Karpas-422 (cell line): ENCODE results near the gene GALNT10. TPM values are rescaled to one million over a fixed set of nuclear protein-coding genes. Genes with fewer than 3 reads are reported as not detected.

Source experiments
- DNase-seq: peaks from one replicate; pipeline ENCODE4 v3.0.0-alpha.2; 2015
- H2AFZ ChIP-seq: fragments of 200-600 bp; sonication (generic); 2 replicates; pipeline ENCODE4 v1.6.1; 2014; ENCODE audit warnings: antibody characterized with exemption, low read length, mixed read lengths
- H3K27ac ChIP-seq: fragments of 200-600 bp; sonication (generic); 2 replicates; pipeline ENCODE4 v1.5.1; 2014; ENCODE audit warnings: mild to moderate bottlenecking, low read length, moderate library complexity
- H3K27me3 ChIP-seq: fragments of 200-600 bp; sonication (generic); 2 replicates; pipeline ENCODE4 v1.6.1; 2014; ENCODE audit warnings: low read length, mixed read lengths
- H3K36me3 ChIP-seq: fragments of 200-600 bp; sonication (generic); 2 replicates; pipeline ENCODE4 v1.6.1; 2014; ENCODE audit warnings: low read length, mixed read lengths; ENCODE audit not compliant: insufficient read depth
- H3K4me1 ChIP-seq: fragments of 200-600 bp; sonication (generic); 2 replicates; pipeline ENCODE4 v1.6.1; 2014; ENCODE audit warnings: mild to moderate bottlenecking, low read length, mixed read lengths
- H3K4me2 ChIP-seq: fragments of 200-600 bp; sonication (generic); 2 replicates; pipeline ENCODE4 v1.6.1; 2014; ENCODE audit warnings: low read length, low read depth, mild to moderate bottlenecking; ENCODE audit not compliant: poor library complexity, severe bottlenecking
- H3K4me3 ChIP-seq: fragments of 200-600 bp; sonication (generic); 2 replicates; pipeline ENCODE4 v1.5.1; 2014; ENCODE audit warnings: mild to moderate bottlenecking, antibody characterized with exemption, low read length, mixed read lengths
- H3K79me2 ChIP-seq: fragments of 200-600 bp; sonication (generic); 2 replicates; pipeline ENCODE4 v1.6.1; 2014; ENCODE audit warnings: mild to moderate bottlenecking, low read length, mixed read lengths
- H3K9ac ChIP-seq: fragments of 200-600 bp; sonication (generic); 2 replicates; pipeline ENCODE4 v1.6.0; 2014; ENCODE audit warnings: low read length
- H3K9me2 ChIP-seq: fragments of 200-600 bp; sonication (generic), shearing (Covaris generic); replicated peaks from 2 replicates; pipeline ENCODE4 v1.6.0; 2014; ENCODE audit warnings: mild to moderate bottlenecking, low read length, moderate library complexity; ENCODE audit not compliant: insufficient read depth
- H3K9me3 ChIP-seq: fragments of 300-700, 200-600 bp; sonication (generic); 2 replicates; pipeline ENCODE4 v1.6.1; 2014; ENCODE audit warnings: low read length, mixed read lengths
- H4K20me1 ChIP-seq: fragments of 200-600 bp; sonication (generic); 2 replicates; pipeline ENCODE4 v1.6.1; 2014; ENCODE audit warnings: mild to moderate bottlenecking, antibody characterized with exemption, low read length, low read depth; ENCODE audit not compliant: insufficient read depth
- small RNA-seq: library from RNA; depleted of rRNA; stranded (forward); fragments of <200 nt; gene quantifications from one replicate; pipeline ENCODE3, GENCODE V24; 2014
- total RNA-seq: library from RNA; depleted of rRNA; stranded (reverse); fragments of >200 nt; shearing (Covaris generic); gene quantifications from 2 replicates; pipeline ENCODE4 v1.2.3, GENCODE V29; 2014; ENCODE audit warnings: low replicate concordance; rRNA removed

Gene GALNT10
- total RNA-seq, 1 experiment from 2014 or later = 3.6 TPM

- Histone ChIP-seq H2AFZ (no peak overlapping the region), H3K36me3 (no peaks in the 10 kb centered on the region), H3K4me3 (no peak overlapping the region), H3K27ac (no peak overlapping the region), H3K4me1 (no peaks in the 10 kb centered on the region), H3K9me3 (no peaks in the 10 kb centered on the region), H3K27me3 (no peaks in the 10 kb centered on the region), H3K9ac (no peak overlapping the region), H3K4me2 (no peak overlapping the region), H3K79me2 (no peaks in the 10 kb centered on the region), H3K9me2 (no peaks in the 10 kb centered on the region), H4K20me1 (no peaks in the 10 kb centered on the region)
- DNase-seq = peak; percentile 86
These were observed 277.3 kb downstream of the GALNT10 start for GRCh38 chr5:154467655-154468354.

GRCh38 chr5:154470137-154470536 is 279.6 kb downstream of the GALNT10 start:
- Histone ChIP-seq H3K79me2 (no peaks in the 10 kb centered on the region), H3K4me1 (no peaks in the 10 kb centered on the region), H3K4me3 (no peak overlapping the region), H3K27me3 (no peaks in the 10 kb centered on the region), H2AFZ (no peak overlapping the region), H3K9me3 (no peaks in the 10 kb centered on the region), H4K20me1 (no peaks in the 10 kb centered on the region), H3K27ac (no peak overlapping the region), H3K36me3 (no peaks in the 10 kb centered on the region), H3K9ac (no peak overlapping the region), H3K9me2 (no peaks in the 10 kb centered on the region), H3K4me2 (no peak overlapping the region)
- no peak for DNase-seq

Small RNAs within 50 kb of the gene (small RNA-seq; reads per million reads assigned to genes)
- gene MIR1294 (not detected), gene RN7SL655P (not detected)

Other genes starting within 250 kb of the GALNT10 start
- gene FAM114A2, start 151.8 kb upstream of the GALNT10 start, total RNA-seq = 22.7 and 32.5 TPM in 2 replicates
- 11.1 and 30.4 TPM in 2 replicates for gene MFAP3, start 151.8 kb upstream of the GALNT10 start, total RNA-seq